HG03135 (cell line): ENCODE measurements around the gene PRKCH.

Source experiments
- ATAC-seq: cut with Tn5 transposase; IDR thresholded peaks from one replicate; pipeline ENCODE4 v1.9.1; 2021; ENCODE audit warnings: mild to moderate bottlenecking, moderate library complexity; ENCODE audit not compliant: unreplicated experiment

Gene PRKCH

DNA sequence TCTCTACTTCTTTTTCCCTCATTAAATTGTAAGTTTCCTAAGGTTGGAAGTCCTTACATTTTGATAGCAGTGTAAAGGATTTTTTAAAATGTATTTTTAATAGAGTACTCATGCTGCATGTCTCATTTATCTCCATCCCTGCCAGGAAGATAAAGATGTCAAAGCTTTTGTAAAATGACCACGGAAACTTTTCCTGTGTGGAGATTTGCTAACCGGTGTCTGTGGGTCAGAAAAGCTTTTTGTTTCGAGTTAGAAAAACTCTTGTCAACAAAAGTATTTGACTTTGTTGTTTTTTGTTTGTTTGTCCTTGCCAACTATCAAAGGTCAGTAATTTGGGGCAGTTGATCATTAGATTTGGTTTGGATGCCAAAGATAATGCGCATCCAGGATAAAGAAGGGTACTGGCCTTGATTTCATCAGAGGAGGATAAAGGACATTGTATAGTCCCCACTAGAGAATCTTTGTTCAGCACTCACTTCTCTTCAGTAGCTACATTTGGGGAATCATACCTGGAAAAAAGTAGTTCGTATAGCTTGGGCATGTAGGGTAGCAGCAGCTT lies 217.2 kb downstream of the PRKCH start:
- ATAC-seq = no peak

DNA sequence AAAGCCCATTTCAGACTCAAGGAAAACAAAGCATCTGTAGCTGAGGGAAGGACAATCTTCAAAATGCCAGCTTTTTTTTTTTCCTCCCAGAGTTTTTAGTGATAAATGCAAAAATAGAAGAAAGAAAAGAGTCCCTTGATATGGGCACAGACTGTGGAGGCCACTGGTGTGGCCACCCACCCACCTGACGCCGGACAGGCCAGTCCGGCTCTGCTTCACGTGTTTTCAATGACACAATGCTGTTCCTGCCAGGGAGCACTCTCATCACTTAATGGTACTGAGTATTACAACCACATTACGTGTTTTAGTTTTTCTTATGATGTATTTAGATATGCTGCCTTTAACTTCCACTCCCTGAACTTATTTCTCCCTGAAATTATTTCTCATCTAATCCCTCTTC lies 218.3 kb downstream of the PRKCH start:
- no peak for ATAC-seq

DNA sequence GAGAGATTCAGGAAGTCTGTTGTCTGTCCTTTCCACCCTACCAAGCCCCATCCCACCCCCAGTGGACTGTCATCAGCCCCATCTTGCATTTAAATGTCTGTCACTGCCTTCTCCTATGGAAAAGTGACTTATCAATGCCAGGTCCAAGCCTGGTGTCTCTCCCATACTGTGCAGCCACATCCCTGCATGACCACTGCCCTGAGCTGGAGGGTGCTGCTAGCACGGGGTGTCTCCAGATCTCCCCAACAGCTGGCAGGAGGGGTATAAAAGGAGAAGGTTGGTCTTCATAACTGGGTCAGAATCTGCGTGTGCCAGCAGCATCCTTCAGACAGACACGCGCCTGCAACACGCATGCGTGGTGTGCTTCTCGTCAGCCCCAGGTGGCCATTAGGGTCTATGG lies 219.6 kb downstream of the PRKCH start:
- ATAC-seq = no peak

DNA sequence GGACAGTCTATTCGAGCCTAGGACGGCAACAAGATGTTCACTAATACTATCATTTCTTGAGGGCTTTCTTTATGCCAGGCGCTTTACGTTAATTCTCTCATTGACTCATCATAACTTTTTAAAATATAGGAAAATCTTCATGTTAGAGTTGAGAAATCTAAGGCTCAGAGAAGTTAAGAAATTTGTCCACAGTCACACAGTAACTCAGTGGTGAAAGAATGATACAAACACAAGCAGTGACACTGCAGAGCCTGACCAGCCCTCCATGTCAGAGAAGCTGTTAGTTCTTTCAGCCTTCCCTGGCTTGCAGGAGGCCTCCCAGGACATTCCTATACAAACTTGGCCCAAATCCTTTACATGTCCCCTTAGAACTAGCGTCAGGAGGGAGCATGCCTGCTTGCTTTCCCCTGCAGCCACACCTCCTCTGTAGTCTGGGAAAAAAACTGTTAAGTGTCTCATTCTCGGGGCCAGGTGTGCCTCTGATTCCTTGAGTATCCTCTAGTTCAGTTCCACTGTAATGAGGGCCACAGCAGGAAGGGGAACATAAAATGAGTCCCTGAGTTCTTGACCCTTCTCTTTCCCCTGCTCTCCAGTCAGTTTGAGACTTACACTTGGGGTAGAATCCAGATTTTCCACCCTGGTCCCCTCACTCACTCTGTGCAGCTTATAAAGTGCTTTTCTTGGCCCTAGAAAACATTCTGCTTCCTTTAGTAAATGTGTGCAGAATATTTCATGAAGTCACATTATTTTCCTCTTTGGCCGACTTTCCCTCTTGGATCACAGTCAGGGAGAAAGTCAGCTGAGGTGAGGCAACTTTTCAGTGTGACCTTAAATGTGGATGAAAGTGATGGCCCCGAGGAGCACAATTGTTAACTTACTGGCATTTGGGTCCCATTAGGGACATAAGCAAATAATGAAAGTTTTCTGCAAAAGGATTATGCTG lies 221.7 kb downstream of the PRKCH start:
- ATAC-seq = no peak

DNA sequence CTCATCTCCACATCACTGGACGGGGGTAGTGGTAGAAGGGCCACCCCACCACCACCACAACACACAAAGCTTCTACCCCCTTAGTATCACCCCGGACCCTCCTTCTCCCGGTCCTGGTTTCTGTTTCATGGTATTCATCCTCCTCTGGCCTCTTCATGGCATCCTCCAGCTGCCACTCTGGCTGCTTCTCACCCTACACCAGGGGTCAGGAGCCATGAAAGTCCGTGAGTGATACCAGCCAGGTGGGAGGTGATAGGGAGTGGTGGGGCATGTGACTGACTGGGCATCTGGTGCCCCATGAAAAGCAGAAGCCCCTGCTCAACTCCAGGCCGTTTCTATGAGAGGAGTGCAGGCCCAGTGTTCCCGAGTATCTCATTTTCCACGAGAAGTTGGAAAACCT lies 222.6 kb downstream of the PRKCH start:
- no peak for ATAC-seq

DNA sequence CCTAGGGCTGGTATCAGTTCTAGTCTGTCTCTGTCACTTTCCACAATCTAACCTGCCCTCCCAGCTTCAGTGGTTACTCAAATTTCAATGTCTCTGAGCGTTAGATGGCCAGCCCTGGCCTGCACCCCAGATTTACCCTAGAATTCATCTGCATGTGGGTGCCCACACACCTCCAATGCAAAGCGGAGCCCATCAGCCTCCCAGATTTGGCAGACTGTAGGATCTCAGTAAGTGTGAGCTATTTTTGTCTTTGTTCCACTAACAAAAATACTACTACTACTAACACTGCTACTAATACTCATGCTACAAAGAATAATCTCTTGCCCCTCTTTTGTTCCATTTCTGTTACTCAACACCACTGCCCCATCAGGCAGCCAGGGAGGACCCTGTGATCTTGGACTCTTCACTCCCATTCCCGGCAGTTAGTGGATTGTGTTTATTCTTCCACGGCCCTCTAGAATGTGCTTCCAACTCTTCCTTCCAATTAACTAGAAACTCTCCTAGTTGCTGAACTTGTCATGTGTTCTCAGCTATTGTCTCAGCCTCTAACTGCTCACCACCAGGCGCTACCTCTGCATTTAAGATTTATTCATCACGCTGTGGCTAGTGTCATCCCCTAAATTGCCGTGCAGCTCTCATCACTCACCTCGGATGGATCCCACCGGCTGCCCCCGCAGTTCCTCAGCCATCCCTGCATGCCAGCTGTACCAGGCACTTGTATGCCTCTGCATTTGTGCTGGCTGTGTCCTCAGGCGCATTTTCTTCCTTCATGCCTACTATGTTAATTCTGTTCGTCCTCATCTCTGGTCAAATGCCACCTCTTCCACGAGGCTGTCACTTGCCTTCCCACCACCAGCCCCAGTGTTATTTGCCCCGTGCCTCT lies 223.3 kb downstream of the PRKCH start:
- ATAC-seq = no peak

DNA sequence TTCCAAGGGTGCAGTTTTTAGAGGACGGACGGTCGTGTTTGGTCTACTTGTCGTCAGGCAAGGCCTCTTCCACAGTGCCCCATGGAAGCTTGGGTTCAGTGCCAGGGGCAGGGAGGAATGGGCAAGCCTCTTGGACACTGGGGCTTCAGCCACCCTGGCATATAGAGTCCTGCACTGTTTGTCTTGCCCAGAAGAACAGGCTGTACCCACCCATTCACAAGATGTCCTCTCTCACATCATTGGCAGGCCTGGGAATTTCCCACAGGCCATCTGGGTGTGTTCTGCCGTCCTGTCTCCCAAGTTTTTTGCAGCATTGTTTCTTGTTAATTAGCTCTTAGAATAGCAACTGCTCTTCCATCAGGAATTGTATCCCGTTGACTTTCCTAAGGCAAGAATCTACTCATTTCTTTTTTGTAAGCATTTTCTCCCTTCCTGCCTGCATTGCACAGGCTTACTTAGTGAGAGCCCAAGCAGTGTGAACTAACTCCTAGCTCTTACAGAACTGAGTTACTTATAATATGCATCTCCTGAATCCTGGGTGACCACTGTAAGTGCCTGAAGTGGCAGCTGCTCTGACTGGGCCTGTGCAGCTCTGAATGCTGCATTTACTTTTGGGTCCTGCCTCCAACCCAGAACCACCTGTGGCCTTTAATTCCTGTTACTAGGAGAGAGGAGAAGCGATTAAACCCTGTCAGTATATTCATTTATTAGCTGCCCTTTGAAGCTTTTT lies 224.5 kb downstream of the PRKCH start:
- no peak for ATAC-seq

DNA sequence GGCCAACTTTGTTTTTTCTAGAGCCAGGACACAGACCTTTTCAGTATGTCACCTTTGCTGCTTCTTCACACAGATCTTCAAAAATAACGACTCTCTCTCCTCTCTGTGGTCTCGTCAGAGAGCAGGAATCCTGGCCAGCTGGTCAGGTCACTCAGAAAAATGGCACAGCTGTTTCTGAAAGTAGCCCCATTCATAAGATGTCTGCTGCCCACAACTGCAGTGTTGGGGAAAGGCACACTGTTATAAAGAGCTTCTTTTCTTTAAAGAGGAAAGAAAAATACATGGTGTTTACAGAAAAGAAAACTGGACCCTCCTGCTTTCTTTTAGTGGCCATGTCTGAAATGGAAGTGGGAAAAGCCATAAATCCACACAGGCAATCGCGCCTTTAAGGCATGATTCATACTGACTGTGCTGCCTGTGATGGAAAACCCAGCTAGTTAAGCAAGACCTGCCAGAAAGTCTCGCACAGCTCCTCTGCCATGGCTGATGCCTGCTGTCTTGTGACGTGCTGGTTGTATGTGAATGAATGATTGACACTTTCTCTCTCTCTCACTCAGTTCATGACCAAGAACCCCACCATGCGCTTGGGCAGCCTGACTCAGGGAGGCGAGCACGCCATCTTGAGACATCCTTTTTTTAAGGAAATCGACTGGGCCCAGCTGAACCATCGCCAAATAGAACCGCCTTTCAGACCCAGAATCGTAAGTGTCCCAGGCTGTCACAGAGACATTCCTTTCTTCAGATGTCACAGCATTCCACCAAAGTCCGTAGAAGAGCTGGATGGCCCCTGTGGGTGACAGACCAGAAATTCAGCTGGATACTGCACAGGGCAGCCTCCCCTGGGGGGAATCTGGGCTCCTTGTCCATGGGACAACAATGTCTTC lies 226.0 kb downstream of the PRKCH start:
- ATAC-seq = no peak

DNA sequence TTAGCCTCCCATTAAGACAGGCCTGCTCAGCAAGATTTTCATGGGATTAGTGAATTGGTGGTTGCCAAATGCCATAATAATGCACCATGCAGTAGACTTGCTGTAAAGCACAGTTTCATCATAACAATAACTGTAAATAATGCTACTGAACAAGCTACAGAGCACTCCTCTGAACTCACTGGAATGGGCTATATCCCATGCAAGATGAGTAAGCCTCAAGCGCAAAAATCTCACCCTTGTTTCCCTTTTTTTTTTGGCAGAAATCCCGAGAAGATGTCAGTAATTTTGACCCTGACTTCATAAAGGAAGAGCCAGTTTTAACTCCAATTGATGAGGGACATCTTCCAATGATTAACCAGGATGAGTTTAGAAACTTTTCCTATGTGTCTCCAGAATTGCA lies 228.0 kb downstream of the PRKCH start:
- no peak for ATAC-seq

DNA sequence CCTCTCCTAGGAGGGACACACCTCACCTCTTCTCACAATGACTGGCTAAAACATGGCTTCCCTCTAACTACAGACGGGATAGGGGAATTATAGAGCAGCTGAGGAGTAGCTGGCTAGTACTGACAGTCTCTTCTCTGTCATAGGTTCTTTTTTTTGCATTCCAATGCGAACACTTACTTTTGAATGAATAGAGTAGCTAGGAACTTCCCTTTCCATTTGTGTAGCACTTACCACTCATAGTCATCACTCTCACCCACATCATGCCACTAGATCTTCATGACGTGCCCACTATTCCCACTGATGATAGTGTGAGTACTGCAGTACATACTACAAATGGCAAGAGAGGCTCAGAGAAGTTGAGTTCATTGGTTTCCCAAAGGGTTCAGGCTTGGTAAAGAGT lies 230.0 kb downstream of the PRKCH start:
- no peak for ATAC-seq

DNA sequence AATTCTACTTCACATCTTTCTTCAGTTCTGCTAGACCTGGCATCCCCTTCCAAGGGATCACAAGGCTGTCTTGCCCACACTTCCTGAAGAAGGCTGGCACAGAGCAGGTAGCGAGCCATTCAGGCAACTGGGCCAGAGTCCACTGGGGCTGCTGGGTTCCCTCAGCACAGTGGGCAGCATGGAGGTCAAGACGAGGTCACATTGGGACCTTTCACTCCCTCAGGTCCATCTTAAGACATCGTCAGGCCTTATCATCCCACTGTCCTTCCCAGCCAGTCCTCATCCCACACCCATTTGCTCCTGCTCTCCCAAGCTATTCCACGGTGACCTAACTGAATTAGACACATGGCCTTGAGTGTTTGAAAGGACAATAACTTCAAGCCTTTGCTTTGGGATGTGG lies 230.9 kb downstream of the PRKCH start:
- no peak for ATAC-seq

DNA sequence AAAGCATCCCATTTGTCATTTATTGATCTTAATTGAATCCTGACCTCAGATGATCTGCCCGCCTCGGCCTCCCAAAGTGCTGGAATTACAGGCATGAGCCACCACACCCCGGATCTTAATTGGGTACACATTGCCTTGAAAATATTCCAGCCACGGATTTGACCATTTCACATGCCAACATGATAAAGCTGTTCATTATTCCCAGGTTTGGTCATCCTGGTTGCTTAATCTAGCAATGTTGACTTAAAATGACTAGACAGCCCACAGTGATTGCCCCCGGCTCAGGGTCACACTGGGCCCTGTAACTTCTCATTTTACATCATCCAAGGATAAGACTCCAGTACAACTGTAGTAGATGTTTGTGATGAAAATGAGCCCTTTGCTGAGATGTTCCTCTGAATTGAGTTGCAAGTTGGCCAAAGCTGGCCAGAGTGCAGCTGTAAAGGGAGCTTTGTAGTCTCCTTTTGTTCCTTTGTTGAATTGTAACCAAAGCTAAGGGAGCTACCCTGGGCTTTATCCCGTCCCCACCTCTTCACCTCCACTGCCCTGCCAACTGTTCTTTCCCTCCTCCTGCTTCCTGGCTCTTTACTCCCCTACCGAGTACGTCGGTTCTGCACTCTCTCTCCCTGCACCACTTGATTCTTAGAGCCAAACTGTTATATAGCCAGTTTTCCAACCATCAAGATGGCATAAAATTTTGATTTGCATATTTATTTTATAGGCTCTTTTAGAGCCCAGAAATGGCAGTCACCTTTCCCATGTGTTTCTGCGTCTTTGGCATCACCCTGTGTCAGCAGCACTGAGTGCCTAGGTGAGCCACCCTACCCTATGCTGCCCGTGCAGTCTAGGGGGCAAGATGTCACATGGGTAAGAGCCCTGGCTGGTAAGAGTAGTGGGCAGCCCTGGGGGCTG lies 232.6 kb downstream of the PRKCH start:
- no peak for ATAC-seq

DNA sequence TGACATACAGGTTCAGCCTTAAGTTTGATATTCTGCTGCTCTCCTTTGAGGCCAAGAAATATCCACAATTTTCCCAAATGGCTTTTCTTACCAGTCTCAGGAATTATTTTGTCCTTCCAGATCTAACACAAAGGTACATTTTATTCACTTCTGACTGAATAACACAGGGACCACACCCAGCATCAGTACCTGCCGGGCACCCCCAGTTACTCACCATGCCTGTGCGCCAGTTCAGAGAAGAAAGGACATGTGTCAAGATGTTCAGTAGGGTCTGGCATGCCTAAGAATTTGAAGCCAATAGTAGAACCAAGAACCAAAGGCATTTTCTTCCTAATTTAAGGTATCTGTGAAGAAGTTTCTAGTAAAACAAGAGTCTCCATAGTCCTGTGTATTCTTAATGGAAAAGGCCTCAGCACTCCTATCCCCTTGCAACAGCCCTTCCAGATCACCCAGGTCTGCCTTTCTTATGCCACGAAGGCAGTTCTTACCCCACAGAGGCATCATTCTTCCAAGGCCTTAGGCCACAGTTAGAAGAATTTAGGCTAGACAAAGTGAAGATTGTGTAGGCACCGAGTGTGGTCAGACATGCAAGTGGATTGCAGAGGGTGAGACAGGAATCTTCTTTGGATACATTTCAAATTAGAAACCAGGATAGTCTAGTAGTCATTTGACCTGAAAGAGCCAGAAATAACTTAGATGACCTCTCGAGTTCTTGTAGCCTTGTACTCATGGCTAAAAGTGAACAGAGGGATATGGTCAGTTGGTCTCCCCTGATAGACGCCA lies 233.9 kb downstream of the PRKCH start:
- ATAC-seq = no peak

DNA sequence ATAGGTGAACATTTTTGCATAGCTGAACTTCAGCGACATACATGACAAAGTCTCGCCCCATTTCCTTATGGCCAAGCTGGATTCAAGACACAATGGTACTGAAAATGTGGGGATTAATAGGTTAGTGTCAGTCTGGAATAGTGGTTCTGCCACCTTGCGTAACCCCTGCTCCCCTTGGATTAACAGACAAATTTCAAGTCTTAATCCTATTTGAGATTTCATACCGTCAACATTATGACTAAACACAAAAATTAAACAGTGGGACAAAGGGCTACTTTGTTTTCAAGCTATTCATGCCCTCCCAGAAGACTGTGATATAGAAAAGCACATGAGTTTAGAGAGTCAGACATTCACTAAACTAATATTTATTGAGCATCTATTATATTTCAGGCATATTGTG lies 235.1 kb downstream of the PRKCH start:
- no peak for ATAC-seq

DNA sequence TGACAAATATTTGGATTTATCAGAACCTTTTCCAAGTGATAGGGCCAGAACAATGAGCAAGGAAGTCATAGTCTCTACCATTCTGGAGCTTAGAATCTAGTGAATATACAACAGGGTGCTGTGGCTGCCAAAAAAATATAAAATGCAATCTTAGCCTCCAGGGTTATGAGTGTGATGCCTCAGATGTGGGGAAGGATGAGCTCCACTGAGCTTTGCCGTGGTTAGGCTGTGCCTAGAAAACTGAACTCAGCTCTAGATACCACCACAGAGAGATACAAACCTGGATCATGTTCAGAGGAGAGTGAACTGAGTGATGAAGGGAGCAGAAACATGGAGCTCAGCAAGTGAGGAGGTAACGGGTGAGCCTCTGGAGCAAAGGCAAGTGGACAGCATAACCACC lies 235.9 kb downstream of the PRKCH start:
- no peak for ATAC-seq

DNA sequence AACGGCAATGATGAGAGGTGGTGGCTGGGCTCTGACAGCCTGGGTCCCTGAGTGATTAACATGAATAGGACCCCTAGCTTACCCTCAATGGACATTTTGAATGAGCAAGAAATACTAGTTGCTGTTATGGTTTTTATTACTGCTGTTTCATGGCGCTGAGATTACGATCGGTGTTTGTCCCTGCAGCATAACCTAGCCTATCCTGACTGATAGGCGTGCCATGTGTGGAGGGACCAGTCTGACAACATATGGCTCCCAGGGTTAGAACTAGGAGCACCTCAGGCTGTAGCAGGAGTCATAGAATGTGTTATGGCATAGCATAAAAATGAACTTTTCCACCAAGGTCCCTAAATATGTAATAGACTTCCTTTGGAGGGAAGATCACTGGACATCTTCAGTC lies 236.5 kb downstream of the PRKCH start:
- no peak for ATAC-seq

DNA sequence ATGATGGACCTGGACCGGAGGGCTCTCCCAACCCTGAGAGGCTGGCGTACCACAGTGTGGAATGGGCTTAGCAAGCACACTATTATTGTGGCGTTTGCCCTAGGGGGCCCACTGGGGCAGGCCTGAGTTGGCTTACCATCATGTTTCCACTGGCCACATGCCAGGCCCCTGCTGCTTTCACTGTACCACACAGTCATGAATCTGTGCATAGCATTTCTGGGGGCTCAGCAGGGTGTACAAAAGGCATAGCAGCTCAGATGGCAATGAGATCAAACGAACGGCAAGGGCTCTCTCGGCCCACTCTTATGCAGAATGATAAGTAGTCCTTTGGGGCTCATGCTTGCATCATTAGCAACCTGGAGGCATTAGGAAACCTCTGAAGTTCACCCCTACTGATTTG lies 236.9 kb downstream of the PRKCH start:
- no peak for ATAC-seq

DNA sequence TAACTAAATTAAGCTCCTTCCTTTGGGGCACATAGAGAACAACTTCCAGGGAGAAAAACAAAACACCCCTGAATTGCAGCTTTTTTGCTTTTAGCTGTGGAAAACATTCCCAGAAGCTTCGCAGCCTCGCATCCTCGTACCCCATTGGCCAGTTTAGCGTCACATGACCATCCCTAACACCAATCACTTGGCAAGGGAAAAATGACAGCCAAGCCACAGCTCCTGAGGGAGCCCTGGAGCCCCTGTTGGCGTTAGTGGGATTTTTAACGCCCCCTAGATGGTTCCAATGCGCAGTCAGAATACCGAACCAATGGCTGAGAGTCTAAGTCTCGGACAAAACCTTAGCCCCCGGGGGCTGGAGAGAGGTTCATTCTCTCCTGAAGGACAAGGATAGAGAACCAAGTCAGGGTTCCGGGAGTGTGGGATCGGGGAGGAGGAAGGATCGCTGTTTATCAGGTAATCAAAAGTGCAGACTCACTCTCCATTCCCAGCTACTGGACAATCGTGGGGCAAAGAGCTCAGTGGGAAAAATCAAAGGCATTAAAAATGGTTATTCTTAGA lies 238.3 kb downstream of the PRKCH start:
- ATAC-seq = no peak
